K562 (cell line): Measurements from ENCODE around the gene GRIK1. TPM values are rescaled to one million over a fixed set of nuclear protein-coding genes. Genes with fewer than 3 reads are reported as not detected.

ENCODE experiments used
- ATAC-seq: fragments of 200-7000 bp; cut with Tn5 transposase; 3 replicates; pipeline ENCODE4 v1.9.1; 2020; ENCODE audit warnings: moderate library complexity
- BruUV-seq: library from RNA; stranded (reverse); fragments of 400-500 nt; replicated peaks from 2 replicates; lab custom pipeline; 2021; lab: Mats Ljungman, UMichigan
- CTCF ChIA-PET: fragments of 300-600 bp; formaldehyde crosslinking; extraction: SDS; loops from one replicate; lab custom pipeline; 2021; ENCODE audit warnings: low intra/inter-chr PET ratio; lab: Yijun Ruan, JAX
- POLR2A ChIA-PET: fragments of 300-600, 350-650 bp; sonication (Branson Sonifier 250); formaldehyde crosslinking; extraction: SDS; loops from one replicate; lab custom pipeline; 2021; ENCODE audit warnings: antibody characterized with exemption, inconsistent platforms; lab: Yijun Ruan, JAX
- DNase-seq, 4 experiments: peaks; one replicate each; pipeline versions ENCODE4 v3.0.0 to v3.0.0-alpha.2; 2011 to 2018; ENCODE audit warnings: low spot score in 3 of 4, mixed read lengths in 3 of 4; ENCODE audit errors: extremely low read depth in 1 of 4
- FAIRE-seq: peaks from 2 replicates; lab custom pipeline; 2011; peaks lifted over from hg19 to GRCh38; lab: Jason Lieb, UNC
- H2AFZ ChIP-seq: 2 replicates; pipeline ENCODE4 v1.6.0; 2011; ENCODE audit warnings: low read depth, low read length, control low read depth, inconsistent platforms
- H3K27ac ChIP-seq: fragments of 200-600 bp; 3 replicates; pipeline ENCODE4 v1.8.0; 2011; ENCODE audit warnings: low read depth, mild to moderate bottlenecking, control low read depth, inconsistent platforms, low read length, moderate library complexity, mixed read lengths; ENCODE audit errors: extremely low read depth
- H3K27me3 ChIP-seq, 2 experiments: fragments of 300-600 bp in 1 of 2; 2 replicates in 1 of 2; 3 replicates in 1 of 2; pipeline versions ENCODE4 v1.6.0 to v1.8.0; 2011; ENCODE audit warnings: inconsistent platforms in 2 of 2, low read length in 2 of 2, mild to moderate bottlenecking in 1 of 2, mixed read lengths in 1 of 2, moderate library complexity in 1 of 2; ENCODE audit not compliant: control insufficient read depth in 2 of 2, insufficient read depth in 2 of 2
- H3K36me3 ChIP-seq: fragments of 300-600 bp; 3 replicates; pipeline ENCODE4 v1.8.0; 2011; ENCODE audit warnings: mild to moderate bottlenecking, low read length, inconsistent platforms; ENCODE audit not compliant: control insufficient read depth, insufficient read depth
- H3K4me1 ChIP-seq, 2 experiments: fragments of 200-600 bp in 1 of 2; replicated peaks in 1 of 2; 2 replicates in 1 of 2; 3 replicates in 1 of 2; pipeline versions ENCODE4 v1.5.1 to v1.8.0; 2011; ENCODE audit warnings: inconsistent platforms in 2 of 2, low read length in 2 of 2, mild to moderate bottlenecking in 1 of 2, mixed read lengths in 1 of 2, moderate library complexity in 1 of 2; ENCODE audit not compliant: control insufficient read depth in 2 of 2, insufficient read depth in 2 of 2
- H3K4me2 ChIP-seq: 2 replicates; pipeline ENCODE4 v1.6.1; 2011; ENCODE audit warnings: low read length, control low read depth, inconsistent platforms, mixed read lengths; ENCODE audit not compliant: insufficient read depth
- H3K4me3 ChIP-seq: fragments of 200-600 bp; sonication (generic), shearing (Covaris generic); 2 replicates; pipeline ENCODE4 v1.5.1; 2016; ENCODE audit warnings: control low read depth, inconsistent platforms
- H3K79me2 ChIP-seq: fragments of 200-600 bp; 3 replicates; pipeline ENCODE4 v1.8.0; 2011; ENCODE audit warnings: low read length, inconsistent platforms; ENCODE audit not compliant: control insufficient read depth, insufficient read depth
- H3K9ac ChIP-seq, 2 experiments: 2 replicates each; pipeline versions ENCODE4 v1.6.0 to v1.6.1; 2011; ENCODE audit warnings: low read depth in 2 of 2, low read length in 2 of 2, control low read depth in 1 of 2, inconsistent platforms in 1 of 2, mild to moderate bottlenecking in 1 of 2, mixed read lengths in 1 of 2; ENCODE audit not compliant: insufficient read depth in 1 of 2
- H3K9me1 ChIP-seq: one replicate; pipeline ENCODE4 v1.6.0; 2011; ENCODE audit warnings: inconsistent platforms, mild to moderate bottlenecking, low read length, moderate library complexity; ENCODE audit not compliant: control insufficient read depth, insufficient read depth
- H3K9me3 ChIP-seq: replicated peaks from 2 replicates; pipeline ENCODE4 v1.5.1; 2011; ENCODE audit warnings: low read depth, low read length, inconsistent platforms; ENCODE audit not compliant: control insufficient read depth, insufficient read depth
- H4K20me1 ChIP-seq: replicated peaks from 2 replicates; pipeline ENCODE4 v1.6.1; 2011; ENCODE audit warnings: low read length, inconsistent platforms, mixed read lengths; ENCODE audit not compliant: control insufficient read depth, insufficient read depth
- E2F8 ChIP-seq: fragments of 450-650 bp; IDR thresholded peaks from 2 replicates; pipeline ENCODE4 v1.7.1; 2018; ENCODE audit warnings: mild to moderate bottlenecking, low read depth; ENCODE audit not compliant: partially characterized antibody
- ESRRA ChIP-seq: fragments of 450-650 bp; IDR thresholded peaks from 2 replicates; pipeline ENCODE4 v1.6.1; 2014; ENCODE audit warnings: low read depth, mild to moderate bottlenecking, moderate library complexity, borderline replicate concordance
- FOXK1 ChIP-seq: sonication (generic); formaldehyde crosslinking; IDR thresholded peaks from 2 replicates; pipeline ENCODE4 v1.8.0; 2022; ENCODE audit warnings: missing genetic modification reagents, mild to moderate bottlenecking, borderline replicate concordance
- HDAC8 ChIP-seq: fragments of 450-650 bp; IDR thresholded peaks from 2 replicates; pipeline ENCODE4 v1.6.1; 2016; ENCODE audit warnings: mild to moderate bottlenecking, missing genetic modification characterization, moderate library complexity, missing compliant biosample characterization
- HIVEP1 ChIP-seq: fragments of 250-450 bp; sonication (Bioruptor Pico); IDR thresholded peaks from 2 replicates; pipeline ENCODE4 v1.4.0; 2020; ENCODE audit warnings: mild to moderate bottlenecking
- HNRNPK ChIP-seq: fragments of 200-400 bp; formaldehyde crosslinking; IDR thresholded peaks from one replicate; pipeline ENCODE4 v1.6.1; 2018; ENCODE audit warnings: mild to moderate bottlenecking, low read depth, low read length; ENCODE audit not compliant: poor library complexity, severe bottlenecking
- IFI16 ChIP-seq: fragments of 250-450 bp; sonication (Bioruptor Pico); IDR thresholded peaks from 2 replicates; pipeline ENCODE4 v2.1.2; 2022; ENCODE audit warnings: mild to moderate bottlenecking, inconsistent platforms
- JUND ChIP-seq, 2 experiments: IDR thresholded peaks; 2 replicates in 1 of 2; 3 replicates in 1 of 2; pipeline ENCODE4 v1.6.1; 2011; ENCODE audit warnings: borderline replicate concordance in 2 of 2, low read depth in 2 of 2, low read length in 2 of 2, improper control_type of control experiment in 1 of 2, missing biosample characterization in 1 of 2, missing genetic modification characterization in 1 of 2, missing genetic modification reagents in 1 of 2
- MAX ChIP-seq: sonication (generic); formaldehyde crosslinking; IDR thresholded peaks from 2 replicates; pipeline ENCODE4 v1.9.0; 2022; ENCODE audit warnings: mild to moderate bottlenecking, missing genetic modification reagents
- MAZ ChIP-seq, 2 experiments: fragments of 450-650 bp in 1 of 2; sonication (generic) in 1 of 2; formaldehyde crosslinking; IDR thresholded peaks in 1 of 2; conservative IDR thresholded peaks in 1 of 2; 2 replicates each; pipeline versions ENCODE4 v1.4.0 to v1.5.0; 2020; ENCODE audit warnings: mild to moderate bottlenecking in 1 of 2, missing genetic modification reagents in 1 of 2
- PRMT5 ChIP-seq: sonication (generic); formaldehyde crosslinking; IDR thresholded peaks from 2 replicates; pipeline ENCODE4 v1.5.0; 2020; ENCODE audit warnings: missing genetic modification reagents
- SMAD3 ChIP-seq: fragments of 450-650 bp; formaldehyde crosslinking; conservative IDR thresholded peaks from 2 replicates; pipeline ENCODE4 v1.4.0; 2020; ENCODE audit warnings: mild to moderate bottlenecking
- TAF7 ChIP-seq: fragments of 450-650 bp; IDR thresholded peaks from 2 replicates; pipeline ENCODE4 v1.6.1; 2016; ENCODE audit warnings: missing genetic modification characterization, missing compliant biosample characterization
- TFE3 ChIP-seq: fragments of 450-650 bp; formaldehyde crosslinking; IDR thresholded peaks from 2 replicates; pipeline ENCODE4 v1.4.0; 2020; ENCODE audit warnings: mild to moderate bottlenecking, mixed read lengths
- ZNF282 ChIP-seq: sonication (generic); formaldehyde crosslinking; IDR thresholded peaks from 2 replicates; pipeline ENCODE4 v1.8.1; 2023; ENCODE audit warnings: missing genetic modification reagents
- ZNF584 ChIP-seq: fragments of 200-800 bp; sonication (Bioruptor generic); IDR thresholded peaks from 2 replicates; pipeline ENCODE4 v1.6.1; 2016; ENCODE audit warnings: low read depth, mild to moderate bottlenecking, missing genetic modification characterization, missing compliant biosample characterization
- ZNF668 ChIP-seq: fragments of 250-450 bp; sonication (Bioruptor Pico); IDR thresholded peaks from 2 replicates; pipeline ENCODE4 v1.8.0; 2022; ENCODE audit warnings: mild to moderate bottlenecking, inconsistent platforms
- ZZZ3 ChIP-seq: fragments of 450-650 bp; IDR thresholded peaks from 2 replicates; pipeline ENCODE4 v1.6.1; 2016; ENCODE audit warnings: antibody characterized with exemption, mild to moderate bottlenecking, moderate library complexity
- WGBS: fragments of 100-300 bp; shearing (Covaris generic); methylation state at CpG from one replicate; pipeline ENCODE4 v1.1.6; 2016; ENCODE audit warnings: low coverage, mixed read lengths; ENCODE audit not compliant: insufficient coverage; ENCODE audit errors: missing lambda C conversion rate; 5-methylcytosine and 5-hydroxymethylcytosine counted together
- in situ Hi-C: fragments of 300-500 bp; cut with MboI; formaldehyde crosslinking; loops from 4 replicates; pipeline ENCODE4 v1.15.0; 2018; ENCODE audit warnings: inconsistent platforms, mixed read lengths
- intact Hi-C: fragments of 100-400 bp; cut with micrococcal nuclease; formaldehyde crosslinking; loops from 2 replicates; pipeline ENCODE4 v1.14.2; 2022
- polyA plus RNA-seq, 8 experiments: library from polyadenylated mRNA; depleted of rRNA in 4 of 8; stranded (reverse) in 5 of 8; unstranded in 3 of 8; fragments of >200 nt; fragmentation: Nextera tagmentation in 2 of 8; fragmentation: Illumina TruSeq in 1 of 8; extraction: Ambion mirVana in 2 of 8; extraction: Trizol in 1 of 8; gene quantifications; 2 replicates each; pipeline versions ENCODE4 v1.2.1 to v1.2.3, GENCODE V29; 2011 to 2014; ENCODE audit warnings: inconsistent platforms in 1 of 8, missing spikeins in 1 of 8
- total RNA-seq, 7 experiments: library from RNA; depleted of rRNA in 6 of 7; stranded (reverse); fragments of >200 nt in 6 of 7; fragmentation: Illumina TruSeq in 2 of 7; extraction: Trizol in 2 of 7; gene quantifications; 2 replicates each; pipeline versions ENCODE4 v1.2.1 to v1.2.3, GENCODE V29; 2011 to 2021; ENCODE audit warnings: low replicate concordance in 1 of 7

GRIK1 gene
- total and polyA plus RNA-seq, 9 of the 15 experiments (the other 6 are each of a cell fraction or from before 2014, with no cell fraction given) = 0.17 to 2.8 (median 0.53) TPM

GRCh38 chr21:29650523-29651022, 289.2 kb downstream of the GRIK1 start:
- whole genome bisulfite sequencing = 10% methylated on average over 6 of the region's 6 CpGs
- Histone ChIP-seq H3K4me3 (no peak overlapping the region), H3K4me2 (peak overlapping the region; percentile 59), H3K9me3 (peaks cover 4% of the 10 kb centered on the region), H3K27ac (peak overlapping the region; percentile 95), H3K79me2 (no peaks in the 10 kb centered on the region), H3K36me3 (peaks cover 6% of the 10 kb centered on the region; the same call in 2 of the 3 replicates), H4K20me1 (no peaks in the 10 kb centered on the region), H3K9me1 (no peaks in the 10 kb centered on the region), H3K4me1 (peaks cover 7 to 96% of the 10 kb centered on the region in 2 experiments), H2AFZ (peak overlapping the region; percentile 62), H3K27me3 (no peaks in the 10 kb centered on the region), H3K9ac (peak overlapping the region; percentile 39 to 80; a peak in 3 of 4 replicates)
- POLR2A ChIA-PET = interaction anchor here (0.6 to 2.7 kb wide), 3 partner anchors 10 to 1562 kb away, joined by 4 to 11 read pairs (median 5); no protein-coding TSS in a partner anchor
- BruUV-seq = no TSS peak
- DNase-seq = peak in 1 of 4 experiments; percentile 73
- FAIRE-seq = peak; percentile 67
- intact Hi-C loops (loop anchor here (10.0 kb wide), 1 partner anchor 346 kb away; no protein-coding TSS in a partner anchor), in situ Hi-C loops (no loop called here)
- peak; percentile 34 for ATAC-seq
- CTCF ChIA-PET = no interaction called here
- TF ChIP-seq HIVEP1 (CRISPR knock-in tag) (no peak), ZNF584 (CRISPR knock-in tag) (no peak), HDAC8 (tag) (0 out of 2 replicates have a peak, but pooled peaks have one; percentile 39), MAX (CRISPR knock-in tag) (no peak), FOXK1 (CRISPR knock-in tag) (no peak), ESRRA (peak; percentile 29; the same call in 1 of the 2 replicates), TAF7 (tag) (no peak), ZNF282 (no peak), HNRNPK (no peak), E2F8 (no peak), SMAD3 (CRISPR knock-in tag) (no peak), MAZ (CRISPR knock-in tag; conservative IDR thresholded peaks at IDR 0.05 in 1 of 2, IDR thresholded peaks at IDR 0.05 in 1 of 2) (peak in 1 of 2 experiments; percentile 35; a peak in 1 of 4 replicates), ZNF668 (CRISPR knock-in tag) (no peak), ZZZ3 (no peak), IFI16 (CRISPR knock-in tag) (no peak), JUND (IDR thresholded peaks at IDR 0.05; ENCODE audit: borderline replicate concordance, low read depth, low read length) (no peak), JUND (tag; IDR thresholded peaks at IDR 0.05; ENCODE audit: borderline replicate concordance, low read depth, low read length) (no peak; the same call in 2 of the 3 replicates), TFE3 (CRISPR knock-in tag) (no peak), PRMT5 (CRISPR knock-in tag) (no peak)
